HG03469 (cell line): ENCODE data around the gene CACNA2D4.
A peak's percentile ranks its signal among the peaks of the same experiment; 100 is the strongest.

Experiments used
- ATAC-seq: cut with Tn5 transposase; IDR thresholded peaks from one replicate; pipeline ENCODE4 v1.9.1; 2021; ENCODE audit warnings: mild to moderate bottlenecking, moderate library complexity, moderate number of reproducible peaks; ENCODE audit not compliant: unreplicated experiment

CACNA2D4 gene

GRCh38 chr12:1806301-1807086 is 112.0 kb downstream of the CACNA2D4 start:
- ATAC-seq, result no peak

- no peak for ATAC-seq
Measured at GRCh38 chr12:1805441-1806081, 112.9 kb downstream of the CACNA2D4 start.

- peak; percentile 70 for ATAC-seq
Measured at GRCh38 chr12:1804545-1805332, 113.7 kb downstream of the CACNA2D4 start.

- no peak for ATAC-seq
Measured at GRCh38 chr12:1803736-1804135, 114.7 kb downstream of the CACNA2D4 start.

GRCh38 chr12:1801303-1801975 is 117.0 kb downstream of the CACNA2D4 start:
- ATAC-seq, result no peak

GRCh38 chr12:1800401-1801302 is 117.8 kb downstream of the CACNA2D4 start:
- no peak for ATAC-seq

- ATAC-seq, result no peak
Measured at GRCh38 chr12:1799882-1800400, 118.5 kb downstream of the CACNA2D4 start.

- no peak for ATAC-seq
Measured at GRCh38 chr12:1799051-1799881, 119.2 kb downstream of the CACNA2D4 start.

GRCh38 chr12:1798641-1799020 is 119.8 kb downstream of the CACNA2D4 start:
- ATAC-seq, result no peak

GRCh38 chr12:1797991-1798640 is 120.3 kb downstream of the CACNA2D4 start:
- no peak for ATAC-seq

GRCh38 chr12:1797011-1797901 is 121.2 kb downstream of the CACNA2D4 start:
- ATAC-seq, result no peak

GRCh38 chr12:1796515-1797010 is 121.9 kb downstream of the CACNA2D4 start:
- no peak for ATAC-seq

- peak; percentile 66 for ATAC-seq
Measured at GRCh38 chr12:1795785-1796514, 122.5 kb downstream of the CACNA2D4 start.

- no peak for ATAC-seq
Measured at GRCh38 chr12:1795221-1795784, 123.1 kb downstream of the CACNA2D4 start.

- no peak for ATAC-seq
Measured at GRCh38 chr12:1794440-1795090, 123.9 kb downstream of the CACNA2D4 start.
